Right renal cortex interstitium (tissue), 3 donors: ENCODE results near the gene VPS4B. TPM values are rescaled to one million over a fixed set of nuclear protein-coding genes. Genes with fewer than 3 reads are reported as not detected.

Source experiments
- DNase-seq, 3 donors: peaks; one replicate each; pipeline ENCODE4 v3.0.0-alpha.2; 2013; ENCODE audit warnings: low read depth in 3 of 3, low spot score in 2 of 3
- polyA plus RNA-seq, 3 donors: library from polyadenylated mRNA; unstranded; fragments of 120-200 nt; gene quantifications; one replicate each; pipeline ENCODE4 v1.2.1, GENCODE V29; 2013; ENCODE audit not compliant: insufficient read length in 3 of 3

The VPS4B gene
- polyA plus RNA-seq, 3 donors: 58.3 to 61.0 (median 59.8) TPM

DNA sequence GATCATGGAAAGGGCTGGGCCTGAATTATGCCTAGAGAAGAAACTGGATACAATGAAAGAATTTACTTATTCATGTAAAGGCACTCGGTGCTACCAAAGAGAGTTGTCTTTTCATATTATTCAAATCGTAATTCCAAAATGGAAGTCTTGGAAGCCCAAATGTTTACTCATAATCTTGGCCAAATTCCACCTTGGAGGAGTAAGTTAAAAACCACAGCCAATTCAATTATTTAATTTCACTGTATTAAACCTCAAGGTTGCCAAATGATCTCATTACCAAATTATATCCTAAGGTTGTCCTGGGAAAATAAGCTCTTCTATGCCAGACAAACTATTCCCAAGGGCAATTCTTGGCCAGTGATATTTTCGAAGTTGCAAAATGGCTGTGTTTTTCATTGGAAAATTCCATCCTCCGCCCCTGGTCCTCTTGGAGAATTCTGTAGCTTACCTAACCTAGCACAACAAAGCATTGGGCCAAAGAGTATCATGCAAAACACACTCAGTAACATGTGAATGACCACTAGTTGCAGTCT is 11.1 kb upstream of the VPS4B start:
- no peak for DNase-seq

DNA sequence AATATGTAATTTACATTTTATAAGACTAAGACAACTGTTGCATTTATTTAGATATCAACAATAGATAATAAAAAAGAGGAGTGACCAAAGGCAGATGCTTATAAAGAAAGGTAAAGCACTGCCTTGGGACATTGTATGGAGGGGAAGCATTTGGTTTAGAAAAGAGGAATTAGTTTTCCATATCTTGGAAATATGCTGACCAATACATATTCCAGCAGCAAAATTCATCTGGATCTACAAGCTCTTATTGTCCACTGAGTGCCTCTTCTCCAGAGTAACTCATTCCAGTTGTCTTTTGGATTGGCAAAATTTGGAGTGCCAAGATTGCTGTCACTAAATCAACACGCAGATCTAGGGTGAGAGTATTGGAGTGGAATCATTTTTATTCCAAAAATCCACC is 8.9 kb upstream of the VPS4B start:
- no peak for DNase-seq

DNA sequence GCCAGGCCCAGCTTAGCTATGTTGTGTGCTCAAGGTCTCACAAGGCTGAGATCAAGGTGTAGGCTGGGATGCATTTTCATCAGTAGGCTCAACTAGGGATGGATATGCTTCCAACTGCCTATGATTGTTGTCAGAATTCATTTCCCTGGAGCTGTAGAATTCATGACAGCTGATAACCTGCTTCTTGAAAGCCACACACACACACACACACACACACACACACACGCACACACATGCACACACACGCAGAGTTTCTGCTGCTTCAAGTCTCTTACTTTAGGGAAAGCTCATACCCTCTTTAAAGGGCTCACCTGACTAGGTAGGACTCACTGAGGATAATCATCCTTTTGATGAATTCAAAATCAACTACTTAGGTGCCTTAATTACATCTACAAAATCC is 8.2 kb upstream of the VPS4B start:
- no peak for DNase-seq

DNA sequence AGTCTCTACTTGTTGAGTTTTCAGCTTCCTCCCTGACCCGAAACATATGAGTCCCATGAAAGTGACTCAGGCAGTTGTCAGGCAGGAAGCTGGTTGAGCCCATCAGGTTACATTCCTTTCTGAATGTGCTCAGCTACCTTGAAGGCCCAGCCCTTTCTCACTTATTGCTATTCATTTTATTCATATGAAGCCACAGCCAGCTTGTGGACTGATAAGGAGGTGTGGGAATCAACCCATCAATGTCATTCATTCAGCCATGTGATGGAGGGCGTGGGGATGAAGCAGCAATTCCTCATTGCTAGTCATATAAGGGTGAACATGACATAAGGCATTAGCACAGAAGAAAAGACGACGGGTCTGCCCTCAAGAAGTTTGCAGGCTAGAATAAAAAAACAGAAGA is 5.3 kb upstream of the VPS4B start:
- DNase-seq: no peak

DNA sequence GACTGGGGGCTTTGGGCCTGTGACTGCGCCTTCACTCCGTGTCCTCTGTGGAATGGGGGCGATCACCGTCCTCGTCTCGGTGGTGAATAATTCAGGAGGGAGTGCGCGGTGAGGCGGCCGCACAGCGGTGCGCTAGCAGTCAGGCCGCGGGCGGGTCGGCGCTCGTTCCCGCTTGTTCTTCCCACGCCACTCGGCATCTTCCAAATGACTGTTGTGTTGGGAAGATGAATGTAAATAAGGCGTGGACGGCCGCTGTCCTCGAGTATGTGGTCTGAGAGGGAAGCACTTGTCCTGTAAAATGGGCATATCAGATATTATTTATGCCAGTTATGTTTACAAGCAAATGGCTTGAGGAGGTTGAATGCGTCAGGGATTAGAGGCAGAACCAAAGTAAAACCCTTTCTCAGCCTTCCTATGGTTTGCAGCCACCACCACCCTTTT is 608 bp upstream of the VPS4B start:
- DNase-seq: no peak

DNA sequence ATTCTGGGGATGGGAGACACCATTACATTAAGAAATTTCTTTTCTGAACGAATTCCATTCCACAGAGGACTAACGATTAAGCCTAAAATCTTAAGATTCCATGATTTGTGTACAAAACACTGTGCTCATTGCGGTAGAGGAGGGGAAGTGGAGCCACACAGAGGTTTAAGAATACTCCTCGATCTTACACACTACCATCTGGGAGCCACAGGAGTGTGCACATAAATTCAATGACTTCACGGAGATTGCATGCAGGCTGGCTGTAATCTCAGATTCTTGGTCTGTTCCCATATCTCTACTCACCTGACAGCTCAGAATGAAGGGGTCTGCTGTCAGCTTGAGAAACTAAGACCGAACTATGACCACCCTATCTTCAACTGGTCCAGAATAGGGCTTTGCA is 762 bp downstream of the VPS4B start:
- no peak for DNase-seq

DNA sequence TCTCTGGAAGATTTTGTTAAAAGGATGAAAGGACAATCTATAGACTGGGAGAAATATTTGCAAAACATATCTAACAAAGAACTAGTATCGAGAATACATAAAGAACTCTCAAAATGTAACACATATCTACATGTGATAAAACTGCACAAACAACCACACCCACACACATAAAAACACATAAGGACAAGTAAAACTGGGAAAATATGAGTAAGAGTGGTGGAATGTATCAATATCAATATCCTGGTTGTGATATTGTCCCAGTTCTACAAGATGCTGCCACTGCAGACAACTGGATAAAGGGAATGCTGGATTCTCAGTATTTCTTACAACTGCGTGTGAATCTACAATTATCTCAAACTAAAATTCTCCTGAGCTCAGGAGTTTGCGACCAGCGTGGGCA is 9.3 kb downstream of the VPS4B start:
- no peak for DNase-seq

DNA sequence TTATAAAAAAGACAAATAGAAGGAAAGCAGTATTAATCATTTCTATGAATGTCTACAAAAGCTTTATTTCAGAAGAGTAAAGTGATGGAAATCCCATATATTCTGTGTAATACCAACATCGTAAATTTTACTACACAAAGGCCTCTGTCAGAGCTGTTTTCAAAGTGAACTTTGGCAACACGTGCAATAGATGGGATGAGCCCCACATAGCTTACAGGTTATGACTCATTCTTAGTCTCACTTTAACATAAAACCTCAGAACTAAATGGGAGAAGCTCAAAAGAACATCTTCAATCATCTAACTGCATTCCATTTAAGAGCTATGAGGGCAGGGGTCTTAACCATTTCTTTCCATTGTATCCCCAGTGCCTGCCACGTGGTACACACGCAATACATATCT is 11.5 kb downstream of the VPS4B start:
- no peak for DNase-seq

DNA sequence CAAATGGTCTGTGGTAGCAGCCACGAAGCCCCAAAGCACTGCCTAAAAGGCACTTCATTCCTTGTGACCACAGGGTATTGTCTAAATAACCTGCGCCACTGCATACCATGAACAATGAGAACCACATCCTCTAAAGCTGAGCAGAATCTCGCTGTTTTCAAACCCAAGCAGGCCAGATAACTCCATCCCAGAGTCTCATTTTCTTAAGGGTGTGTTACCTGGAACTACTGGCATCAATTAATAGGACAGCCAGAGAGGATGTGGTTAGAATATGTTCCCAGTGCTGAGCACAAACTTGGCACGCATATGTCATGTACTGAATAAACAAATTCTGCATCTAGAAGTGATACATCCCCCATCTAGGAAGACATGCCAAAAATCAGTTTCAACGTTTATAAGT is 13.0 kb downstream of the VPS4B start:
- DNase-seq: no peak

DNA sequence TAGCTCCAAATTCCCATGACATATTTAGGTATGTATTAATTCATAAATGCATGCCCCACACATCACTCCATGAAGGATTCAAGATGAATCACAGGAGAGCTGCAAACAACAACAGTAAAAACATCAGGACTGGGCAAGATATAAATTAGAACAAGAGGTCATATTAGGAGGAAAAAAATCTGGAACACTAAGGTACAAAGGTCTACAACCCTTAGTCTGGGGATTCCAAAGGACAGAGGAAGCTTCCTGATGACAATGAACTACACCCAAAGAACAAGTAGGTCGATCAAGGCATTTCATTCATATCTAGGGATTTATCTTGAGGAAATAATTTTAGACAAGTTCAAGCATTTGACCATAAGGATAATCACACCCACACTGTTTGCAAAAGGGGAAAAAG is 14.5 kb downstream of the VPS4B start:
- DNase-seq: no peak

DNA sequence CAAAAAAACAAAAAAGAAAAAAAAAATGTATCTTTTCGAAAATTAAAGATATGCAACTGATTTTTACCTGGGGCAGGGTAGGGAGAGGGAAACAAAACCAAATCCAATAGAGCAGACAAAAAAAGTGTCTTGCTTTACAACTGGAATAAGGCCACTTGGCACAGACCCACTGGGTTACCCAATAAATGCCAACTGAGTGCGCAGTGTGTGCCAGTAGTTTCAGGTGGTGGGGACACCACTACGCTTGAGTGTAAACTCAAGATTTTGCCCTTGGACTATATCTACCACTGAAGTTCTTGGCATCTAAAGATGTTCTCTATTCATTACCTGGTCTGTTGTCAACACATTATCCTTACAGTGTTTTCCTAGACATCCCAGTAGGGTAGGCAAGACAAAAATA is 16.3 kb downstream of the VPS4B start:
- no peak for DNase-seq

DNA sequence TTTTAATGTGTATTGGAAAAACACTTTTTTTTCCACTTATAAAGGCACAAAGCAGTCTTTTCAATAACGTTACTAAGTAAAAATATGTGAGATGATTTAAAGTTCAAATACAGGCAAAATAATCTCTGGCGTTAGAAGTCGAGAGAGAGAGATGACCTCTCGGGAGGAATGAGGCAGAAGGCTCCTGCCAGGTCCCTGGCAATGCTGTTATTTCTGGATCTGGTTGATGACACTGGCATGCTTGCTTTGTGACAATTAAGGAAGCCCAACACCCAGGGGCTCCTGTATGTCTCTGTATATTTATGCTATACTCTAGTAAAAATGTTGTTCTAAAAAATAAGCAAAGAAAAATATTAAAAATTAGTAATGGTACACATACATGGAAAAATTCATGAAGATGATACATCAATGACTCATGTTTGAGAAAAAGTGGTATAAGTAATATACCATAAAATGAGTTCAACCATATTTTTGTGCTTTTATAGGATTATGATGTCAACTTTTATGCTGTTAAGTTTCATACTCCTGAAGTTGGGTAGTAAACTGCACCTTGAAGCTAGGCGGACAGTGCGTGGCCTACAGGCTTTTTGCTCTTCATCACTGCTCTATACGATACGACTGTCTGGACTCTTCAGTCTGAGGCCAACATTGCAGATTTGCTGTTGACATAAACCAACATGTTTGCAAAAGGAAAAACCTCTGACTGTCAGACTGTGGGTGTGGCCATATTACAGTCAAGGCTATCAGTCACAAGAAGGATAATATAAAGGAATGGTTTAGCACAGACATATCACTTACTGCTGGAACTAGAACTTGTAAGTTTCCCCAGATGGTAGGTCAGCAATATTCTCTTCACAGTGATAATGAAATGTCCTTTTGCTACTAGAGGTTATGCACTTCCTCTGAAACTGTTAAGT is 19.8 kb downstream of the VPS4B start:
- no peak for DNase-seq

DNA sequence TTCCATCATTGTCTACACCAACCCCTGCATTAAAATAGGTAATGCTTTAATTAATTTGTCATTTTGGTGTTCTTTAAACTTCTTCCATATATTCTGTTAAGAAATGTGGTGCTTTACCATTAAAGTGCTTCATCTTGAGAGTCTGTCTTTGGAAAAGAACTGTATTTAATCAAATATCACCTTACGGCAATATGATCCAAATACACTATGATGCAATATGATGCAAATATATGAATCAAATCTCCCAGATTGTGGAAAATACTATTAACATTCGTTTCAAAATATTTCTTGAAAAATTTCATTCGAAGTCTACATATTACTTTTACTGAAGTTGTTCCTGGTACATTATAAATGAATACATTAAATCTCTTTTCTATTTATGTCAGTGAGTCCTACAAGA is 23.0 kb downstream of the VPS4B start:
- no peak for DNase-seq

DNA sequence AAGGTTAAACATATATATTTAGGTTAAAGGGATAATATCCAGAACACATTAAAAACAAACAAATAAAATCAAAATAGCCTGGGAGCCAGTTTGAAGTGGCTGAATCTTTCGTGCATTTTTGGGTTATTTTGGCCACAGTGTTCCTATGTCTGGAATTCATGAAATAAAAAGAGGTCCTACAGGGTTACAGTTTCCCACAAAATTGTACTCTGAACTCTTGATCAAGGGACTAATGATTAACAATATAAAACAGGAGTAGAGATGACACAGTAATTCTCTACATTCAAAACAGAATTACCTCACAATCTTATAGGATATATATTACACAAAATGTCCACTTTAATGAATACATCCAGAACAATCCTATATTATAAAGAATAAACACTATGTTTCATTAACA is 24.9 kb downstream of the VPS4B start:
- DNase-seq: no peak

DNA sequence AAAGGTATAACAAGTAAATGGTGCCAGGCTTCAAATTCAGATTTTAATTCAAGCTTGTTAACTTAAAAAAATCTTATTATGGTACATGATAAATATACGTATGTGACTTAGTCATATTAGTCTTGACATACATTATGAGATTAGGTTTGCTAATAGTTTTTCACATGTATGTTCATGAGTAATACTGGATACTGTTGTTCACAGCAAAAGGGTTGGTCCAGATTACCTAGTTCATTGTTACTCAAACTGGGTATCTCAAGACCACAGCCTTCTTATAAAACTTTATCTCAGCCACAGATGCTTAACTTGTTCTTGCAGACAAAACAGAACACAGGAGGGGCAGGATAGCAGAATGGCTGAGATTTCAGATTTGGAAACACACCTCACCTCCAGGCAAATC is 26.8 kb downstream of the VPS4B start:
- DNase-seq: no peak

DNA sequence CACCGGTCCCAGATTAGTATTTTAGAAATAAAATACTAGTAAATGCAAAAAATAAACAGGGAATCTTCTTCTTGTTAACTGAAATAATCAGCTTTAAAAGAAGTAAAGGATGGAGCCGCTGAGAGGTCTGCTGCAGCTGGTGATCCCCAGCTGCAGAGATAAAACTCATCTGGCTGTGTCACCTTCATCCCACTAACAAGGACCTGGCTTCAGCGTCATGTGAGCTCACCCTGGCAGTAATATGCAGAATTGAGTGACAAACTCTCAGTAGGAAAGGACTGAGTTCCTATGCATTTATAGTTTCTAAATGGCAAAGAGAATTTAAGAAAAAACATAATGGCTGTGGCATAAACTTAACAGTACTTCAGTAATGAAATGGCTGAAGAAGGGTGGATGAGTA is 27.3 kb downstream of the VPS4B start:
- DNase-seq: no peak

DNA sequence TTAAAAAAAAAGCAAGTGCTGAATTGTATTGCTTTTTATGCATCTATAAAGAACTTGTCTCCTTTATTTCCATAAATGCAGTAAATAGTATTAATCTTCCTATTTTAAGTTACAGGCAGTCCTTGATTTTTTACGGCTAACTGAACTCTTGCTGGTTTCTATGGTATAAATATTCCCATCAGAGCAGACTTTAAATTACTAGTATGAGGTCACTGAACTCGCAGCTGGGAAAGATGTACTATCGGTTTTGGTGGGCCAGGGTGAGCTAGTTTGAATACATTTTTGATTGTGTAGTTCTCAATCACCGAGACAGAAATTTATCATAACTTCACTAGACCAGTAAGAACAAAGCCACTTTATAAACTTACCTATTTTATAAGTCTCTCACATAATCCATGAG is 34.4 kb downstream of the VPS4B start:
- no peak for DNase-seq

DNA sequence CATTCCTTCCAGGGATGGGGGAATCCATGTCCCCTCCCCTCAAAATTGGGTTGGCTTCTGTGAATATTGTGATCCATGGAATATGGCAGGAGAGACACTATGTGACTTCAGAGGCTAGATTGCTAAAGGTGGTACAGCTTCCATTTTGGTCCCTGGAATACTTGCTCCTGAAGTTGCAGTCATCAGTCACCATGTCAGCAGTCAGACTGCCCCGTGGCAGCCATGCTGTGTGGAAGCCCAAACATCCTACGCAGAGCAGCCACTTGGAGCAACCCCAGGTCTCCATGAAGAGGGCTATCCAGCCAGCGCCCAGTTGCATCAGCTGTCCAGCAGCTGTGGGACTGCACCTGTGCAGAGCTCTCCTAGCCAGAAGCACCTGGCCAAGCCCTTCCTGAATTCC is 39.4 kb downstream of the VPS4B start:
- DNase-seq: no peak

DNA sequence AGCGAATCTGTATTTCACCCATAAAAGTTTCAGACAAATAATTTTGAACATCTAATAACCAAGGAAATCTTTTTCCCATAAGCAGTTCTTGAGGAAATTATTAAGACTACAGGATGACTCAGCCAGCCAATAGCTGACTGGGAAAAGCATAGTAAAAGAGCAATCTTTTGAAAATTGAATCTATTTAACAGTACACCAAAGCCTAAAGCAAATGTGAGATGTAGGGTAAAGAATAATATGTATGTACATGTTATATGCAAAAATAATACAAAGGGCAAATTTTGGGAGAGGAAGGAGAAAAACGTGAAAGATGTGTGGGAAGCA is 42.7 kb downstream of the VPS4B start:
- DNase-seq: no peak

DNA sequence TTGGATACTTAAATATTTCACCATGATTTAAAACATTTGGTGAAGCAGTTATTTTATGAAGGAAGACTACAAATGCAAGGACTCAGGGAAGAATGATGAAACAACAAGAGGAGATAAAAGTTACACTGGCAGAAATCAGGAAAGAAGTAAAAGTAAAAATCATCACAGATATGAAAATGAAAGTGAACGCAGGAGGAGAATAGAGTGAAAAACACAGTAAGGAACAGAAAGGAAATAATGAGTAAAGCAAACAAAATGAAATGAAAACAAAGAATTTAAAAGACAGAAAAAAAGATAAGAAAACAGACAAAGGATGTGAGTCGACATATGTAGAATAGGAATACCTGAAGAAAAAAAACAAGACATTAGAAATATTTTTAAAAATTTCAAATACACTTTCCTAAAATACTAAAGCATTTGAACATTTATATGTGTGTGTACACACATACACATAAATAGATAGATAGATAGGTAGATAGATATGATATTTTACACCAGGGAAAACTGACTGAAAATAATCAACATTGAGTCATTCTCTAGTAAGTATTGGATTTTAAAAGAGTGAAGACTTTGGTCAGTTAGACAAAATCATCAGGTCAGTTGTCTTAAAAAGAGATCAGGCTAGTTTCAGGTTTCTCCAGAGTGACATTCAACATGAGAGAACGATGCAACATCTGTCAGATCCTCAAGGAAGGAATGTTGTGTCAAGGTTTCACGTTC is 43.2 kb downstream of the VPS4B start:
- DNase-seq: no peak

DNA sequence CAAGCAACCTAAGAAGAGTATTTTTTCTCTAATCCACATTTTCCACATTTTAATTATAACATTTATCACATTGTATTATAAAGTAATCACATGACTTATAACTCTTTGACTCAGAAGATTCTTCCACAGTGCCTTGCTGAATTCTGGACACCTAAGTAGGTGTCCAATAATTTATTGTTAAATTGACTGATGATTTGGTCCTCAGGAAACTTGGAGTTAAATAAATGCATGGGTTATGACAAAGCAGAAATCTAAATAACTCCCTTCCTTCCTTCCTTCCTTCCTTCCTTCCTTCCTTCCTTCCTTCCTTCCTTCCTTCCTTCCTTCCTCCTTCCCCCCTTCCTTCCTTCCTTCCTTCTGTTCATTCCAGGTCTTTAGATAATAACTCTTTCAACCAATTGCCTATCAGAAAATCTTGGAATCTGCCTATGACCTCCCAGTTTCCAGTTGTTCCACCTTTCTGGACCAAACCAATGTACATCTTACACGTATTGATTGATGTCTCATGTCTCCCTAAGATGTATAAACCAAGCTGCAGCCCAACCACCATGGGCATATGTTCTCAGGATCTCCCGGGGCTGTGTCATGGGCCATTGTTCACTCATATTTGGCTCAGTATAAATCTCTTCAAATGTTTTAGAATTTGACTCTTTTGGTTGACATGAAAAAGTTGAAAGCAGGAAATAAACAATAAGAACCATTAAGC is 44.8 kb downstream of the VPS4B start:
- no peak for DNase-seq
